Mesothelial cell of epicardium (in vitro differentiated cells): Measurements from ENCODE around the gene MAGI2. TPM values are rescaled to one million over a fixed set of nuclear protein-coding genes. Genes with fewer than 3 reads are reported as not detected.

Source experiments
- DNase-seq, 2 experiments: peaks; one replicate each; pipeline ENCODE4 v3.0.0; 2021; ENCODE audit warnings: low spot score in 2 of 2; ENCODE audit not compliant: unreplicated experiment in 2 of 2
- H3K27ac Mint-ChIP-seq: 2 replicates; pipeline ENCODE4 v1.8.0; 2021; ENCODE audit warnings: mixed read lengths
- H3K27me3 Mint-ChIP-seq: 2 replicates; pipeline ENCODE4 v1.8.0; 2021; ENCODE audit warnings: low read depth, mixed read lengths
- H3K36me3 Mint-ChIP-seq: 2 replicates; pipeline ENCODE4 v1.8.0; 2021; ENCODE audit warnings: mixed read lengths
- H3K4me1 Mint-ChIP-seq: 2 replicates; pipeline ENCODE4 v1.8.0; 2021; ENCODE audit warnings: mixed read lengths
- H3K4me3 Mint-ChIP-seq: 2 replicates; pipeline ENCODE4 v1.8.0; 2021; ENCODE audit warnings: mild to moderate bottlenecking, moderate library complexity, mixed read lengths
- H3K9me3 Mint-ChIP-seq: 2 replicates; pipeline ENCODE4 v1.8.0; 2021; ENCODE audit warnings: mixed read lengths
- total RNA-seq: library from RNA; stranded (reverse); gene quantifications from 3 replicates; pipeline ENCODE4 v1.2.1, GENCODE V29; 2021
- TF ChIP-seq, protein P1 (sequence below): fragments of 200-600 bp; sonication (generic); IDR thresholded peaks from one replicate; pipeline ENCODE4 v1.5.0; 2021; ENCODE audit warnings: antibody characterized with exemption; ENCODE audit not compliant: unreplicated experiment

Gene MAGI2
- total RNA-seq, 1 donor from 2014 or later = 38.4 TPM

DNA sequence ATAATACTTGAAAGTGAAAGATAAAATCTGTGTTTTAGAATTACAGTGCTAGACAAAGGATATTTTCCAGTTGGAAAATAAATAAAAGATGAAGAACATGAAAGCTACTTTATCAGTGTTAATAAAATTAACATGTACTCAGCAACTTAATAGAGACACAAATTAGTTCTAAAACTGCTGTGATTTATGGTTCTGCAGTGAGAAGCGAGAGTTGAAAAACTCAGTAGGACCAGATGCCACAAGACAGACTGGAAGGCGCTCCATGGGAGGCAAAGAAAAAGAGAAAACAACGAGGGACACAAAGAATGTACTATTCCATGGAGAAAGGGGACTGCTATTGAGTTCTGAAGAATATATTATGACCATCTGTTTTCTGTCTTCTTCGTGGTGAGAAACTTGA lies 1064.4 kb downstream of the MAGI2 start:
- peaks cover 1% of the 10 kb centered on the region for H3K4me1 Mint-ChIP-seq
- H3K27me3 Mint-ChIP-seq = peaks cover 4% of the 10 kb centered on the region
- H3K27ac Mint-ChIP-seq = no peak overlapping the region
- H3K36me3 Mint-ChIP-seq = no peaks in the 10 kb centered on the region
- peaks cover 3% of the 10 kb centered on the region for H3K9me3 Mint-ChIP-seq
- no peak for DNase-seq
- H3K4me3 Mint-ChIP-seq = no peak overlapping the region
- TF ChIP-seq, protein P1, sequence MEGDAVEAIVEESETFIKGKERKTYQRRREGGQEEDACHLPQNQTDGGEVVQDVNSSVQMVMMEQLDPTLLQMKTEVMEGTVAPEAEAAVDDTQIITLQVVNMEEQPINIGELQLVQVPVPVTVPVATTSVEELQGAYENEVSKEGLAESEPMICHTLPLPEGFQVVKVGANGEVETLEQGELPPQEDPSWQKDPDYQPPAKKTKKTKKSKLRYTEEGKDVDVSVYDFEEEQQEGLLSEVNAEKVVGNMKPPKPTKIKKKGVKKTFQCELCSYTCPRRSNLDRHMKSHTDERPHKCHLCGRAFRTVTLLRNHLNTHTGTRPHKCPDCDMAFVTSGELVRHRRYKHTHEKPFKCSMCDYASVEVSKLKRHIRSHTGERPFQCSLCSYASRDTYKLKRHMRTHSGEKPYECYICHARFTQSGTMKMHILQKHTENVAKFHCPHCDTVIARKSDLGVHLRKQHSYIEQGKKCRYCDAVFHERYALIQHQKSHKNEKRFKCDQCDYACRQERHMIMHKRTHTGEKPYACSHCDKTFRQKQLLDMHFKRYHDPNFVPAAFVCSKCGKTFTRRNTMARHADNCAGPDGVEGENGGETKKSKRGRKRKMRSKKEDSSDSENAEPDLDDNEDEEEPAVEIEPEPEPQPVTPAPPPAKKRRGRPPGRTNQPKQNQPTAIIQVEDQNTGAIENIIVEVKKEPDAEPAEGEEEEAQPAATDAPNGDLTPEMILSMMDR = no peak

DNA sequence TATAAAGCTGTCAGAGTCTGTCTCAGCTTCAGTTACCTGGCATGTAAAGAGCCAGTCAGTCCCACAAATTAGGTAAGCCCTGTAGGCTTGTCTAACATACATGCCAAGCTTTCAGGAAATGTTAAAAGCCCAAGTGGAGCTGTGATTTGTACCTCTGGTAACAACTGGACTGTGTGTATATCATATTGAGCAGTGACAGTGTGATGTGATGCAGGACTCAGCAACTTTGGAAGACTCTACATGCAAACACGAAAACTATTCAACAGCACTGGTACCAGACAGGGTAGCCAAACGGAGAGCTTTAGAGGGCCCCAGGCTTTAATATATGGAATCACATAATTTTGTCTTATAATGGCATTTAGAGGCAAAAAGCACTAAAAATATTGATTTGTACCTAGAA lies 1066.9 kb downstream of the MAGI2 start:
- no peak overlapping the region for H3K4me3 Mint-ChIP-seq
- TF ChIP-seq, protein P1 = no peak
- no peak for DNase-seq

GRCh38 chr7:78383096-78383880 lies 1070.2 kb downstream of the MAGI2 start:
- Mint-ChIP-seq H3K4me3 (no peak overlapping the region), H3K27ac (no peak overlapping the region), H3K9me3 (peaks cover 10% of the 10 kb centered on the region), H3K36me3 (no peaks in the 10 kb centered on the region), H3K27me3 (peaks cover 4% of the 10 kb centered on the region), H3K4me1 (peaks cover 1% of the 10 kb centered on the region)
- TF ChIP-seq, protein P1 = no peak
- DNase-seq = no peak

More for the DNA sequence above, 1066.9 kb downstream of the MAGI2 start:
- Mint-ChIP-seq H3K9me3 (peaks cover 6% of the 10 kb centered on the region), H3K27ac (no peak overlapping the region), H3K36me3 (no peaks in the 10 kb centered on the region), H3K27me3 (peaks cover 8% of the 10 kb centered on the region), H3K4me1 (peaks cover 1% of the 10 kb centered on the region)

DNA sequence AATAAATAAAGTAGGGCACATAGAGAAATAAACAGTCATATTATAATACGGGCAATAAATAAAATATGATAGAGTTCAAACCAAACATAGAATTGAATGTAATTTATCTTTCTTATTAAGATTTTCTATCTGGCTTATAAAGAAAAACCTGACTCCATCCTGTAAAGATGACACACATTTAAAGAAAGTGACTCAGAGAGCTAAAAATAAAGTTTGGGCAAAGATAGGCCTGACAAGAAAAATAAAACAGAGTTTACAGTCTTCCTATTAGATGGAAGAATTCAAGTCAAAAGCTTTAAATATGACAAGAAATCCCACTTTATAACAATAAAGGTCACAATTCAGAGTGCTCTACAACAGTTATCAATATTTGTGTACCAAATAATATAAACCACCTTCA lies 1074.3 kb downstream of the MAGI2 start:
- Mint-ChIP-seq H3K9me3 (peaks cover 24% of the 10 kb centered on the region), H3K36me3 (peaks cover 3% of the 10 kb centered on the region), H3K4me3 (no peak overlapping the region), H3K4me1 (no peaks in the 10 kb centered on the region), H3K27ac (no peak overlapping the region), H3K27me3 (peaks cover 5% of the 10 kb centered on the region)
- no peak for DNase-seq
- TF ChIP-seq, protein P1 = no peak

DNA sequence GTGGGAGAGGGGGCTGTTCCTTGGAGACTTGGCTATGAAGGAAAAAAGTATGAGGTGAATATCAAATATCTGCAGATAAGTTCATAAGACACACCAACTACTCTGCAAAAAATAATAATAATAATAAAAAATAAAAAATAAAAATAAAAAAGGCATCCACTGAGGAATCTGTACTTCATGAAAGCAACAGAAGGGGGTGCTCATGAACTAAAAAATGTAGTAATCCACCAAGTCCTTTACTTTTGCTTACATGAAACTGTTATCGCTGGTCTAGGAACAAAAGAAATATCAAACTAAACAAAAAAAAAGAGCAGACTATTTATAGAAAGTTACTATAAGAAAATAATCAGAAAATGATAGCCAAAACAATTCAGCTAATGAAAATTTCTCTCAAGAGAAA lies 1075.9 kb downstream of the MAGI2 start:
- Mint-ChIP-seq H3K27ac (no peak overlapping the region), H3K36me3 (peaks cover 3% of the 10 kb centered on the region), H3K27me3 (peaks cover 3% of the 10 kb centered on the region), H3K9me3 (peaks cover 24% of the 10 kb centered on the region), H3K4me3 (no peak overlapping the region), H3K4me1 (no peaks in the 10 kb centered on the region)
- DNase-seq = no peak
- TF ChIP-seq, protein P1 = peak; percentile 24
